GM12892 (cell line): ENCODE measurements around the gene GDPD5.

ENCODE experiments used
- POLR2A ChIP-seq: IDR thresholded peaks from 2 replicates; pipeline ENCODE4 v1.6.1; 2011; ENCODE audit warnings: low read depth, low read length, control low read depth
- POLR2AphosphoS5 ChIP-seq: IDR thresholded peaks from 2 replicates; pipeline ENCODE4 v1.6.1; 2011; ENCODE audit warnings: low read depth, low read length, control low read depth

DNA sequence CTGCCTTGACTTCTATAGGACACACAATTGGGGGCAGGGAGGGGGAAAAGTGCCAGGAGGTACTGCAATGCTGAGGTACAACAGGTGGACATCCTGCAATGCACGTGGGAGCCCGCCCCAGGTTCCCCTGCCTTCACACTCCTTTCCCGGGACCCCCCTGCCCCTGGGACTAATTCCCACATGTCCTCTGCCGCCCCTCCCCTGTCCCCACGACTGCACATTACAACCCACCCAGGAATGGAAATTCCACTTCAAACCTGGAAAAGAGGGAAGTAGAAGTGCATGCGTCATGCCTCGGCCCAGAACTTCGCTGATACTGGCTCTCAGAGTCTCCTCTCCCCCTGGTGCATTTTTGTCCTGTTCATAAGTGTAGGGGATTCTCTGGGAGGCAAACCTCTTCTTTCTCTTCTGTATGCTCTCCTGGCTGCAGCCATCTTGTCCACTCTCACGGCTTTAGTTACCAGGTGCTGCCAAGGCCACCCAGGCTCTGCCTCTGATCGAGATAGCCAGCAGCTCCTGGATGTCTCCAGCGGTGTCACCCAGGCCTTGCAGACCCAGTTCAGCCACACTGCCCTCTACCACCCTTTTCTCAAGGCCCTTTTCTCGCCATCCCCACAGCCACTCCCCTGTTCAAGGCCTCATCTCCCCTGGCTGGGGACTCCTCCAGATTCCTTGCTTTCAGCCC, 43.7 kb downstream of the GDPD5 start:
- TF ChIP-seq POLR2A (no peak), POLR2AphosphoS5 (no peak)
